GM18499 (cell line): ENCODE measurements around the gene OGA.

Source experiments
- ATAC-seq: cut with Tn5 transposase; IDR thresholded peaks from one replicate; pipeline ENCODE4 v1.9.1; 2021; ENCODE audit warnings: moderate number of reproducible peaks; ENCODE audit not compliant: insufficient read depth, unreplicated experiment

OGA gene

DNA sequence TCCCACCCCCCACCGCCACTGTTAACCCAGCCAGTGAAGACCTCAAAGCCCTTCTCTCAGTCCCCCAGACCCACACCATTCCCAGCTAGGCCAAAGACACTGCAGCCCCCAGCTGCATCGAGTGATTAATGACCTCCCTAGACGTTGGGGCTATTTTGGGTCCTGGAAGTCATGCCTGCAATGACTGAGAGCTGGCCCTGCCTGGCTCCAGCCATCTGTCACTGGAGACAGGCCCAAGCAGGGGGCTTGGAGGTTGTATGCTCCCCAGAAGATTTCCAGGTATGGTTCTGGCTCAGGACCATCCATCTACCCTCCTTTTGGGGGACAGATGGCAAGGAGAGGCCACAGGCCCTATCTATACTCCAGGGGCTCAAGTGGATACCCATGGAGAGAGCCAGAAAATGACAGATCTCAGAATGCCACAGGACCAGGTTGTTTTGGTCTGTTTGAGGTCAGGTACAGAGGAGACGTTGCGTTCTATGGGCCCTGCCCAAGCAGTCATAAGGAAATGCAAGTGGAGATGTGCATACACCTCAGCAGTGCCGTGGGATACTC lies 20.2 kb upstream of the OGA start:
- no peak for ATAC-seq

DNA sequence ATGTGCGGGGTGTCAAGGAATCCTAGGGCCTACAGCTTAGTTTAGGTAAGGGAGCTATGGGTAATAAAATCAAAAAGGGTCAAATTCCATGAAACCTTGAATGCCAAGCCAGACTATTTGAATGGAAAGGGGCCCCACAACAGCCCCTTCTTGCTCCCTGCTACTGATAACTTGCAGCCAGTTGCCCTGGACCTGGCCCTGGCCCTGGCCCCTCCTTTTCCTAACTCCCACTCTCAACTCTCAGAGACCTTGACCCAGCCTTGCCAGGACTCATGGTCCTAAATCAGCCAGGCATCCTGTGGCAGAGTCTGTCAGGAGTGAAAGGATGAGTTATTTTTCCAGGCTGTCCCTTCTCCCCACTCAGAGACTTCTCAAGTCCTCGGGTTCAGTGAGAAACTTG lies 19.5 kb upstream of the OGA start:
- ATAC-seq = no peak

DNA sequence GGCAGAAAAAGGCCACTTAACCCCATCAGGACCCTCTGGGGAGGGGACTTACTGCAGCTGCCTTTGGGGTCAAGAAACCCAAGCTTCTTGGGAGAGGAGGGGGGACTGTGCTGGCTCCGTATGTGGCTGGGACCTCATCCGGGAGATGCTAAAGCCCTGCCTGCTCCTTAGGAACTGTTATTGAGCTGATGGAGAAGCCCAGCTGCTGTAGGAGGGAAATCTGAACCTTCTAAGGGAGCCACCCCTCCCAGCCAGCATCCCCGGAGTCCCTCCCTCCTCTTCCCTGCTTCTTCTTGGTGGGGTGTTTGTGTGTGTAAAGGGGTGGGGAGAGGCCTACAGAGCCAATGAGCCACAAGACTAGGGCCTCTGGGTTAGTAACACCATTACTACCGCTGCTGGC lies 17.1 kb upstream of the OGA start:
- no peak for ATAC-seq

DNA sequence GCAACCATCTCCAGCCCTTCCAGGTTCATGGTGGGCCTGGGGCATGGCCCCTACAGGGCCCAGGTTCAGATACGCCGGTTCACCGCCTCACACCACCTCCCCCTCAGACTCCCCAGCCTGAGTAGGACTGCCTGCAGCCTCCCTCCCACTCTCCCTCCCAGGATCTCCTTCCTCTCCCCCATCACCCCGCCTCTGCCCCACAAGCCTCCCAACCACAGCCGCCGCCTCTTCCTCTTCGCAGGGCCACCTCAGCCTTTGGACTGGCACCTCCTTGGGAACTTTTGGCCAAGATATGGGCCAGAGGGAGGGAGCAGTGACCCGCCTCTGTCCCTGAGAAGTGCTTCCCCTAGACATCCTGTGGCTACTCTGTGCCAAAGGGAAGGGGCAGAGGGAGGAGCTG lies 16.1 kb upstream of the OGA start:
- no peak for ATAC-seq

DNA sequence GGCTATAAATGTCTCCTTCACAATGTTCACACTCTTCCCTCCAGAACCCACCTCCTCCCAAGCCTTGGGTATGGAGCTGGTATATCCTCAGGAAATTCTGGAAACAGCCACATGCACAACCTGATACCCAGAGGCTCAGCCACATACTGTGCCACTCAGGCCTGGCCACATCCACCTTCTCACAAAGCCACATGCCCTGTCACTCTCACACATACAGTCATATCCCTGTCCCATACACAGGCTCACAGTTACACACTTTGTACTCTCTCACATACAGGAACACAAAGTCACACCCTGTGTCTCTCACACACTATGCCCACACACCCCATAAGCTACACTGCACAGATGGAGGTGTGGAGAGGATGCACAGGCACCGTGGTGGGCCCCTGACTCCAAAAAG lies 15.2 kb upstream of the OGA start:
- ATAC-seq = no peak

DNA sequence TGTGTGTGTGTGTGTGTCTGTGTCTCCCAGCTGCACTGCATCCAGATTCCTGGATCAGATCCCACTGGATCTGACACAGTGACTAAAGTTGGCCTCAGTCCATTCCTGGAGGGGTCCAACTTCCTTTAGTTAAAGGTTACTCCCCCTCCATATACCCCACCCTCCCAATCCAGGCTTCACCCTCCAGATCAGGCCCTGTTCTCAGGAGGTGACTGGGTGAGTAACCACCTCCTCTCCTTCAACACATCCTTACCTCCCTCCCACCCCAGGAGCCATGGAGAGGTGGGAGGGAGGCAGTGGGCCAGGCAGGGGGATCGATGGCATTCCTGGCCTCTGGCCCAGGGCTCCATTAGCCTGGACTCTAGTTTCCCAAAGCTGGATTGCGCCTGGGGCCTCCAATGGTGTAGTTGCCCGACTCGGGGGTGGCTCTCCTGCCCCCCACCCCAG lies 14.1 kb upstream of the OGA start:
- ATAC-seq = no peak

- no peak for ATAC-seq
Measured at GRCh38 chr10:101831169-101831811, 13.0 kb upstream of the OGA start.

- ATAC-seq = peak; percentile 37
Measured at GRCh38 chr10:101830322-101831168, 12.3 kb upstream of the OGA start.

DNA sequence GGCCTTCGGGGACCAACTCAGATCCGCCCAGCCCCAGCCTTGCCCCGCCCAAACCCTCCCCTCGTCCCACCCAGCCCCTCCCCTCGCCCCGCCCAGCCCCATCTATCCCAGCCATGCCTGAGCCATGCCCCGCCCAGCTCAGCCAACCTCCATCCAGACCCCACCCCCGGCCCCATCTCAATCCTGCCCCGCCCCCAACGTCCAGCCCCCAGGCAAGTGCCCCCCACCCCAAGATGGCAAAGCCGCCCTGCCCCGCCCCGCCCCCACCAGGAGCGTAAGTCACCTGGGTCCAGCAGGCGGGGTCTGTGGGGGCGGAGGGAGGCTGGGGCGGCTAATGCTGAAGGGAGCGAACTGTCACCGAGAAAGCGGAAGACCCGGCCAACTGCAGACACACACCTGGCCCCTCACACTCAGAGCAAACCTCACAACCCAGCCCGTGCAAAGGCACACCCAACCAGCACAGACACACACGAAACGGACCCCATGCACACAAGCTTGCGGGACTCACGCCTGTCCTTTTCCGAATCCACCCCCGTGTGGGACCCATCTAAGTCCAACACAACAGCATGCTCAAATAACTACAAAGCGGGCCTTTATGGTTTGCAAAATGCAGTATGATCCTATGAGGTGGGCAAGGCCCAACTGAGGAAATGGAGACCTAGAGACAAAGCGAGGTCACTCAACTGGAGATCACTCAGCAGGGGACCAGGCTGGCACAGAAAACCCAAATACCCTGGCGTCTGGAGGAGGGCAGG lies 11.5 kb upstream of the OGA start:
- no peak for ATAC-seq

DNA sequence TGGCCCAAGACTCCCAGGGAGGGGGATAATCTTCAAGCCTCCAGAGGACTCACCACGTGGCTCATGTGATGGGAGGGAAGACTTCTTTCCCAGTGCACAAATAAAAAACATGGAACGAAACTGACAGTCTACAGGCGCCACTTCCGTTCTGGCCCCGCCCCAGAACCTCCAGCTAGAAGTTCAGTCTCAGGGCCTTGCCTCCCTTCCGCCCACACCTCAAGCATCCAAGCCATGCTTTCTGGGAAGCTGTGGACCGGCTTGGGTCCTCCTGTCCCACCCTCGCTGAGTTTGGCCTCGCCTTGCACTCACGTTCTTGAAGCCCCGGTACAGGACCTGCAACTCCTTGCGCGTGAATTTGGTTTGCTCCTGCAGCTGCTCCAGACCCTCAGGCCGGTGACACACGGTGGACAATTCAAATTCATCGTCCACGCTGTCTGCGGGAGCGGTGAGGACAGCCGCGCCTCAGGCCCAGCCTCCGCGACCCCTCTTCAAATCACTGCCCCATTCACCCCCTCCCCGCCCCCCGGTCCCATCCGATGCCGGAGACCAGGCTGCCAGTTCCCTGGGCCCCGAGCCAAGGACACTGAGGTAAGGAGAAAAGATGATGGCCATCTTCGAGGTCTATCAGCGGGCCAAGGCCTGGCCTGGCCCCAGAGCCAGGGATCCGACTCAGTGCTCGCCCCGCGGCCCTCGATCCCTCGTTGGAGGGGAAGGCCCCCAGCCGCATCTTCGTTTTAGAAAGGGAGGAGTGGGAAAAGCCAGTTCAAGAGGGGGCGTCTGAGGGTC lies 10.7 kb upstream of the OGA start:
- no peak for ATAC-seq

- ATAC-seq = no peak
Measured at GRCh38 chr10:101827919-101828600, 9.8 kb upstream of the OGA start.

DNA sequence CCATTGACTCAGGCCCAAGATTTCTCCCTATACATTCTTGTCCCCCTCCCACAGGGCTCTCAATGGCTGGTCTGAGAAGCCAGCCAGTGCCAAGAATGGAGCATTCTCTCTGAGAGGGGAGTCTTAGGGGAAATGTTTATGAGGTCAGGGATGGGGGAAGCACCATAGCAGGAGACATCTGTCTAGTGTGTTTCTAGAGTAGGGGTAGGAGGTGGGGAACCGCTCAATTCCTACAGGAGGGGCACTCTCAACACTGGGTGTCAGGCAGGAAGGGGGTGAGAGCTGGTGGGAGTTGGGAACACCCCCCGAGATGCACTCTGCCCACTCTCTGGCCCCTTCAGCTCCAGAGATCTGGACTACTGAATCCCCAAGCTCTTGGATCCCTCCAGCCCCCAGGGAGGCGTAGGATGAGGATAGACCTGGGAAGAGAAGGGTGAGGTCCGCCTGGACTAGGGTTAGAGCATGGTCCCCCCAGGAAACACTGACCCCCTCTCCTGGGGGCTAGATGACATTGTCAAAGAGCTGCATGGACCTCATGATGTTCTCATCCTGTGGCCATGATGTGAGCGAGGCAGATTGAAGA lies 8.7 kb upstream of the OGA start:
- no peak for ATAC-seq

DNA sequence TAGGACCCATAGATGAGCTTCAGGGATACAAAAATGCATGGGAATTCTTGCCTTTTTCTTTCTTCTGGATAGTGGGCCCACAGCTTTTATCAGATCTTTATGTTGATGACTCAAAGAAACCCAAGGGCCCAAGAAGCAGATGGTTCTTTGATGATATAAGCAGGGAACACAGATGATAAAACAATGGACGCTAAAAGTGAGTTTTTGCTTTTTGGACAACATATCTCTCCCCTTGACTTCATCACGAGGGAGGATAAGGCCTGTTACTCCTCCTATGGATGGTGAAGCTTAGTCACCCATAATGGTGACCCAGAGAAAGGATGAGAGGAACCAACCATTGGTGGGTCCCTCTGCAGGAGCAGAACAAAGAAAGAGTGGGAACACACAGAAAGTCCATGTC lies 6.5 kb upstream of the OGA start:
- ATAC-seq = no peak

- ATAC-seq = no peak
Measured at GRCh38 chr10:101818872-101819633, 809 bp upstream of the OGA start.

- no peak for ATAC-seq
Measured at GRCh38 chr10:101817337-101818118, 716 bp downstream of the OGA start.

DNA sequence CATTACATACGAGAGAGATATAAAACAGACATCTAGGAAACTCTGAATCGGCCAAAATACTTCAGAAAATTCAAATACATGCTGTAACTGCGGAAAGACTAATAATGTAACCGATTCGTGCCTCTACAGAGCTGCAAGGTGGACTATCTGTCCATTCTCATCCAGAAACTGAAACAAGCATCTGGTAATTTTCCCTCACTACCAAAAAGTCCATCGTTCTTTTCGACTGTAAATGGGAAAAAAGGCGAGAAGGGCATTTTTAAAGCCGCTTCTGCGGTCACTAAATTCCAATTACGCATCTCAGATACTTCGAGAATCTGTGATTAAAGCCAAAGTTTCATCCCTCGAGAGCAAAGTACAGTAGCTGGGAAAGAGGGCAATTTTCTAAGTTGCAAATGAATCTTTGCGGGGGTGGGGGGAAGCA lies 1.3 kb downstream of the OGA start:
- ATAC-seq = no peak

- no peak for ATAC-seq
Measured at GRCh38 chr10:101816376-101816775, 1.9 kb downstream of the OGA start.
